CD4-positive, alpha-beta T cell treated with Interferon alpha-2 for 1 hour (primary cell): Measurements from ENCODE around the gene TENM3.

ENCODE experiments used
- DNase-seq, 2 donors: peaks; one replicate each; pipeline ENCODE4 v3.0.0-alpha.2; 2020 to 2022

TENM3 gene

GRCh38 chr4:182828360-182829025 is 585.3 kb downstream of the TENM3 start:
- no peak for DNase-seq

- DNase-seq: no peak
Observed at GRCh38 chr4:182829196-182829595, 586.0 kb downstream of the TENM3 start.

- no peak for DNase-seq
Observed at GRCh38 chr4:182831376-182831775, 588.2 kb downstream of the TENM3 start.

GRCh38 chr4:182832352-182833120 is 589.3 kb downstream of the TENM3 start:
- no peak for DNase-seq

- DNase-seq: no peak
Observed at GRCh38 chr4:182835006-182835740, 592.0 kb downstream of the TENM3 start.

GRCh38 chr4:182837831-182838230 is 594.6 kb downstream of the TENM3 start:
- DNase-seq: no peak

GRCh38 chr4:182838535-182838934 is 595.3 kb downstream of the TENM3 start:
- no peak for DNase-seq

GRCh38 chr4:182839256-182839655 is 596.1 kb downstream of the TENM3 start:
- no peak for DNase-seq

GRCh38 chr4:182840108-182840507 is 596.9 kb downstream of the TENM3 start:
- no peak for DNase-seq

GRCh38 chr4:182842104-182842600 is 599.0 kb downstream of the TENM3 start:
- DNase-seq: no peak

- no peak for DNase-seq
Observed at GRCh38 chr4:182842759-182843390, 599.7 kb downstream of the TENM3 start.

GRCh38 chr4:182843808-182844325 is 600.7 kb downstream of the TENM3 start:
- no peak for DNase-seq

GRCh38 chr4:182845618-182846017 is 602.4 kb downstream of the TENM3 start:
- DNase-seq: no peak

- DNase-seq: no peak
Observed at GRCh38 chr4:182846036-182846435, 602.8 kb downstream of the TENM3 start.

GRCh38 chr4:182847576-182848450 is 604.6 kb downstream of the TENM3 start:
- no peak for DNase-seq

GRCh38 chr4:182848685-182849084 is 605.5 kb downstream of the TENM3 start:
- no peak for DNase-seq
